Stimulated activated CD8-positive, alpha-beta memory T cell treated with anti-CD3 and anti-CD28 coated beads, Interleukin-7, amount 100 ng/mL, for 48 hours (primary cell): ENCODE data around the gene KCTD21.

Experiments used
- DNase-seq, 2 donors: peaks; one replicate each; pipeline ENCODE4 v3.0.0-alpha.2; 2020; ENCODE audit warnings: low read depth in 1 of 2; ENCODE audit errors: extremely low read depth in 1 of 2

Gene KCTD21

DNA sequence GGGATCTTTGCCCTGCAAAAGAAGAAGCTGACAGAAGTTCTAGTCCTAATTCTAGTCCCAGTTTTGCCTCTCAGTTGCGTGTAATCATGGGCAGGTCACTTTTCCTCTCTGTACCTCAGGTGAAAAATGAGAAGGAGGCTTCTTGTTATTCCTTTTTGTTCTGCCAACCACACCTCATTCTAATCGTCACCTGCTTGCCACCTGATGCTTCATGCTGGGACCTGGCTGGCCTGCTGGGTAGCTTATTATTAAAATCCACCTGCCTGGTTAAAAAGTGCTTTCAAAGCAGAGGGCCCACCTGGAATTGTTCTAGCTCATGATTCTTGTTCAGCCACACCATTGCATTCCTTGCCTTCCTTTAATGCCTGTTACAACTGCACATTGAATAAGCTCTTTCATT, 40.6 kb downstream of the KCTD21 start:
- no peak for DNase-seq

DNA sequence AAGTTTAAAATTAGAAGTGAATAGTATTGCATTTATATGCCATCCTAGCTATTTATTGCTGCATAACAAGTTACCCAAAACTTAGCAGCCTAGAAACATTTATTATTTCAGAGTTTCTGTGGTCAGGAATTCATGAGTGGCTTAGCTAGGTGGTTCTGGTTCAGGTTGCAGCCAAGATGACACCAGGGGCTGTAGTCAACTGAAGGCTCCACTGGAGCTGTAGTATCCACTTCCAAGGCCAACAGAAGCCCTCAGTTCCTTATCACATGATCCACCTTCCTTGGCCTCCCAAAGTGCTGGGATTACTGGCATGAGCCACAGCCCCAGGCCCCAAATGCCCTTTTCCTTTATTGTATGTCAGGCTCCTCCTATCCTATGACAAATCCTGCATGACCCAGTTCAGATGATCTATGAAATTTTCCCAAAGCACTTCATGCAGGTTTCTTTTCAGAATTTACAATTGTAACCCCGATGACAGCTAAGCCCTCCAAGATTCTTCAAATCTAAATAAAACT, 42.9 kb downstream of the KCTD21 start:
- DNase-seq, result no peak

DNA sequence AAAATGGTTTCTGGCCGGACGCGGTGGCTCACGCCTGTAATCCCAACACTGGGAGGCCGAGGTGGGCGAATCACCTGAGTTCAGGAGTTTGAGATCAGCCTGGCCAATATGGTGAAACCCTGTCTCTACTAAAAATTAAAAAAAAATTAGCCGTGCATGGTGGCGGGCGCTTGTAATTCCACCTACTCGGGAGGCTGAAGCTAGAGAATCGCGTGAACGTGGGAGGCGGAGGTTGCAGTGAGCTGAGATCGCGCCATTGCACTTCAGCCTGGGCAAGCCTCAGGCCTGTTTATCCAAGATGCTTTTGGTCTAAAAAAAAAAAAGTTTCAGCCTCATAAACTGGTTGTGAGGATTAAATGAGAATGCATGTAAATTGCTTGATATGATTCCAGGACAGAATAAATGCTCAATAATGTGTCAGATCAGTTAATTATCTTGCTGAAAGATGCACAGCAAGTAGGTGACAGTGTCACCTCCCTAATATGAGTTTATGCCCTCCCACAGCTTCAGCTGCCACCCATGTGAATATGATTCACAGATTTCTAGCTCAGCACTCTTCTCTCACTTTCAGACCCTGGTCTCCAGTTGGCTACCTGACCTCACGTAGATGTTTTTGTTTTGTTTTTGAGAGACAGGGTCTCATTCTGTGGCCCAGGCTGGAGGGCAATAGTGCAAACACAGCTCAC, 47.9 kb downstream of the KCTD21 start:
- DNase-seq, result no peak

DNA sequence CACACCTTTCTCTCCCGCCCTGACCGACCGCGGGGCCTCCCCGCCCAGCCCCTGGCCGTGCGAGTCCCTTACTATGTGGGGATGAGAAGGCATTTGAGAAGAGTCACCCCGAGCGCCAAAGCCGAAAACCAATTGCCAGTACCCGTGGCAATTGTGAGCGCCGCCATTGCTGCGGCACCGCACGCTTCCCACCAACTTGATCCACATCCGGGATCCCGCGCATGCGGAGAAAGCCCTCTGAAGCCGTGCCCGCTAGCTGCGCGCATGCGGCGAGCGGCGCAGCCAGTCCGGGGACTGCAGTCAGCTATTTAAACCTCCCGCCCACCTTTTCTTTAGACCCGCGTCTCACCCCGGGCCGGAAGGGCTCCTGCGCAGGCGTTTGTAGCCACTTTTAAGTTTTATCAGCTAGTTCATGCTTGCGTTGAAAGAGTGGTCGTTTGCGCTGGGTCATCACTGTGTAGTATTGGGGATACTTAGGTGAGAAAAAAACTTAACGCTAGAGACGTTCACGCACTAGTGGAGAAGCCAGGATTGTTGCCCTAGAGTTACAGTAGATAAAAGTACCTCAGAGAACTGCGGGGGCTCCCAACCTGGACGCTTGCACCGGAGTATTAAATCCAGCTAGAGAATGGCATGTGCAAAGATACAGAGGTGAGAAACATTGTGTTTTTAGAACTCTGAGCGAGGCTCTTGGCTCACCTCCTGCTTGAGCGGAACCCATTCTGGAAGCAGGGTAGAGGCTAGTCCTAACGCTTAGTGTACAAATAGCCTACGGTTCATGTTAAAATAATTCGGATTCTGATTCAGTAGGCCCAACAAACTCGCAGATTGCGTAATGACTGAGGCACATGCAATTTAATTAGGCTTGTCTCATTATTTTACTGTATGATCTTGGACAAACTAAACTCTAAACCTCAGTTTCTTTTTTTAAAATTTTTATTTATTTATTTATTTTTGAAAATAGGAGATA, 48.7 kb downstream of the KCTD21 start, which contains the start of gene ALG8:
ALG8 (minus strand) TSS at position 205 of the 970 bp plus-strand sequence; CDS start at position 167, 38 bp downstream.
- peak; percentile 94 to 95 for DNase-seq

DNA sequence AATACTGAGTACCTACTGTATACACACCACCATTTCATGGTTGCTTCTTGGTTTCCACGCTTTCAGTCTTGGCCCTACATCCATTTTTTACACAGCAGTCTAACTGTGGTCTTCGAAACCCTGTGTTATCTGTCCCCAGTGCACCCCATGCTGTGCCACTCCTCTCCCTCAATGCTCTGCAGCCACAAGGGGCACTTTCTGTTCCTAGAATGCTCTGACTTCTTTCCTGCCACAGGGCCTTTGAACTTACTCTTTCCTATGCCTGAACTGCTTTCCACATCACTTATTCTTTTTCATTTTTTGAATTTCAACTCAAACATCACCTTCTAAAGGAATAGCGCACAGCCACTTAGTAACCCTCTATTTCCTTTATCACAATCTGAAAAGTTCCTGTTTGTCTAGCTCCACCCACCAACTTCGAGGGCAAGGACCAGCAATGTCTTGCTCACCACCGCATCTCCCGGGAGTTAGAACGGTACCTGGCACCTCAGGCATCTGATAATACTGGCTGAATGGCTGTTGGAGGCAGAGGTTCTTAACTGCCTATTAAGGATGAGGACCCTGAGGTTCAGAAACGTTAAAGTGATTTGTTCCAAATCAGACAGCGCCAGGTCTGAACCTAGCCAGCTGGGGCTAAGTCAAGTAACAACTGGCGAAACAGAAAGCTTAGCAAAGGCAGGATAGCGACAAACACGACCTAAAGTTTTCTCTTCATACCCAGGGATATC, 49.6 kb downstream of the KCTD21 start:
- peak; percentile 11 to 25 for DNase-seq

DNA sequence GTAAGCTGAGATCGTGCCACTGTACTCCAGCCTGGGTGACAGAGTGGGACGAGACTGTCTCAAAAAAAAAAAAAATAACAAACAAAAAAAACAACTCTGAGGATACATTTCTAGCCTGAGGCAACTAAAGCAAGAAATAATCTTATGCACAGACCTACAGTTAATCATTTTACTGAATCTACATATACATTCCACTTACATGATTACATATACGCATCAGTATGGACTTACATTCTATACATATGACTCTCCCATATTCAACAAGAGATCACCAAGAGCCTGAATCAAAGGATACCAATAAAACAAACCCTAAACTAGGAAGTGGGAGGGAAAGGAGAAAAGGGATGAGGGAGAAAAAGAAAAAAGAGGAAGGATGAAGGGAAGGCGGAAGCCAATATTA, 50.1 kb downstream of the KCTD21 start:
- DNase-seq, result no peak

DNA sequence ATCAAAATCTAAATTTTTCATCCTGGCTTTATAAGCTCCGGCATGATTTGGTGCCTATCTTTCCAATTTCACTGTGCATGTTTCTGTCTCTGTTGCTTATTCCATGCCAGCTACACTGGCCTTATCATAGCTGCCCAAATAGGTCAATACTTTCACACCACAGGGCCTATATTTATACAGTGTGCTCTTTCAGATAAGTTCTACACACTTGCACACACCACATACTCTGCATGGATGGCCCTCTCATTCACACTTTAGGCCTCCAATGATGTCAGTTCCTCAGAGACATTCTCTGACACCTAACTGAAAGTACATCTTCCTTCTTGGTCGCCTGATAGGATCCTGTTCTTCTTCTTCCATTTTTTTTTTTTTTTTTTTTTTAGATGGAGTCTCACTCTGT, 56.0 kb downstream of the KCTD21 start:
- DNase-seq, result no peak

DNA sequence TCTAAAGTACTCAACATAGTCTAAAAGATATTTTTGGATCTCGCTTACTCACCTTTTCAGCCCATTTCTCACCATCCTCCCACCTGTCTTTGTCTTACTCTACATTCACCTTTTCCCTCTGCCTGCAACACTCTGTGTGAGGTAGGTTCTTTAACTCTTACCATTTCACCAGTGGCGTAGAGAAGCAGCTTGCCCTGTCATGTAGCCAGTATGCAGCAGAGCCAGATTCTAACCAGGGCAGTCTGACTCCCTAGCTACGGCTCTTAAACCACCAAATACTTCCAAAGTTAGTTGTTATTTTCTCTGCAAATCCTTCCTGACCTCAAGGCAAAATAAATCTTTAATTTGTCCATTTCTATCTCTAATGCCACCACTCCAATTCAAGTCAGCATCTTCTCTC, 56.5 kb downstream of the KCTD21 start:
- DNase-seq, result no peak

DNA sequence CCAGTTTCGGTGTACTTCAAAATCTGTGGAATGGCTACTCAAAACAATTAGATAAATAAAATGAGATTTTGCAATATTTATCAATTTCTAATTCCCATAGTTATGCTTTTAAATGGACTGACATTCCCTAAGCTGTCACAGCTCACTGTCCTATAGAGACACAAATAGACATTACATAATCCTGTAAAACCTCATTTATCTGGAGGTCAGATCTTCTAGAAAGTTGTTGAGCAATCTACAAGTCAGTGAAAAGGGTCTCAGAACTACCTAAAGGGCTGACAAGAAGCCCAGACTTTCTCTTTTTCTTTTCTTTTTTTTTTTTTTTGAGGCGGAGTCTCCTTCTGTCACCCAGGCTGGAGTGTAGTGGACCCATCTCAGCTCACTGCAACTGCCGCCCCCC, 61.0 kb downstream of the KCTD21 start:
- DNase-seq, result no peak
